OCI-LY7 (cell line): ENCODE data around the gene TXK.

Experiments used
- CTCF ChIP-seq: fragments of 200-600 bp; sonication (generic); conservative IDR thresholded peaks from 2 replicates; pipeline ENCODE4 v1.5.1; 2014; ENCODE audit warnings: mild to moderate bottlenecking, antibody characterized with exemption, low read length, moderate library complexity, mixed read lengths
- EZH2phosphoT487 ChIP-seq: fragments of 200-600 bp; sonication (generic); IDR thresholded peaks from 2 replicates; pipeline ENCODE4 v1.6.1; 2018; ENCODE audit warnings: low read depth, borderline replicate concordance, mild to moderate bottlenecking, mixed run types, antibody characterized with exemption, low read length, moderate library complexity, mixed read lengths

GRCh38 chr4:48138511-48138910, 4.5 kb upstream of the TXK start:
- TF ChIP-seq CTCF (no peak), EZH2phosphoT487 (no peak)
